ENCODE results near the gene KCNJ11. TPM values are rescaled to one million over a fixed set of nuclear protein-coding genes. Genes with fewer than 3 reads are reported as not detected.
A peak's percentile ranks its signal among the peaks of the same experiment; 100 is the strongest.

KCNJ11 gene
- total RNA-seq, 1 donor from 2014 or later = 3.6 TPM

GRCh38 chr11:17408026-17408425 lies 19.6 kb upstream of the KCNJ11 start:
- no peak for DNase-seq

GRCh38 chr11:17407575-17407974 lies 19.1 kb upstream of the KCNJ11 start:
- DNase-seq = no peak

- DNase-seq = no peak
These were observed 18.3 kb upstream of the KCNJ11 start for GRCh38 chr11:17406818-17407149.

GRCh38 chr11:17406082-17406817 lies 17.8 kb upstream of the KCNJ11 start:
- DNase-seq = no peak

- DNase-seq = peak; percentile 55
These were observed 17.0 kb upstream of the KCNJ11 start for GRCh38 chr11:17405232-17406005.

GRCh38 chr11:17403980-17404759 lies 15.7 kb upstream of the KCNJ11 start:
- no peak for DNase-seq

GRCh38 chr11:17402486-17402885 lies 14.0 kb upstream of the KCNJ11 start:
- no peak for DNase-seq

GRCh38 chr11:17401841-17402240 lies 13.4 kb upstream of the KCNJ11 start:
- DNase-seq = no peak

GRCh38 chr11:17401316-17401715 lies 12.9 kb upstream of the KCNJ11 start:
- DNase-seq = no peak

- DNase-seq = no peak
These were observed 11.8 kb upstream of the KCNJ11 start for GRCh38 chr11:17400048-17400775.

- DNase-seq = no peak
These were observed 10.8 kb upstream of the KCNJ11 start for GRCh38 chr11:17399236-17399635.

GRCh38 chr11:17397311-17398002 lies 9.0 kb upstream of the KCNJ11 start:
- no peak for DNase-seq

GRCh38 chr11:17396598-17397310 lies 8.3 kb upstream of the KCNJ11 start:
- DNase-seq = no peak

GRCh38 chr11:17395978-17396377 lies 7.5 kb upstream of the KCNJ11 start:
- no peak for DNase-seq

GRCh38 chr11:17395554-17395961 lies 7.1 kb upstream of the KCNJ11 start:
- no peak for DNase-seq

GRCh38 chr11:17394743-17395390 lies 6.4 kb upstream of the KCNJ11 start:
- no peak for DNase-seq

GRCh38 chr11:17393472-17393871 lies 5.0 kb upstream of the KCNJ11 start:
- no peak for DNase-seq

- no peak for DNase-seq
These were observed 4.4 kb upstream of the KCNJ11 start for GRCh38 chr11:17392872-17393271.

GRCh38 chr11:17391493-17392355 lies 3.3 kb upstream of the KCNJ11 start:
- no peak for DNase-seq

Data from dermis blood vessel endothelial cell (primary cell).